Left forelimb (tissue), 1 donor: ENCODE data around the gene UBQLNL.

Source experiments
- DNase-seq: peaks from one replicate; pipeline ENCODE4 v3.0.0-alpha.2; 2018; ENCODE audit warnings: low spot score

The UBQLNL gene

GRCh38 chr11:5507177-5507932, 9.1 kb downstream of the UBQLNL start:
- no peak for DNase-seq

DNA sequence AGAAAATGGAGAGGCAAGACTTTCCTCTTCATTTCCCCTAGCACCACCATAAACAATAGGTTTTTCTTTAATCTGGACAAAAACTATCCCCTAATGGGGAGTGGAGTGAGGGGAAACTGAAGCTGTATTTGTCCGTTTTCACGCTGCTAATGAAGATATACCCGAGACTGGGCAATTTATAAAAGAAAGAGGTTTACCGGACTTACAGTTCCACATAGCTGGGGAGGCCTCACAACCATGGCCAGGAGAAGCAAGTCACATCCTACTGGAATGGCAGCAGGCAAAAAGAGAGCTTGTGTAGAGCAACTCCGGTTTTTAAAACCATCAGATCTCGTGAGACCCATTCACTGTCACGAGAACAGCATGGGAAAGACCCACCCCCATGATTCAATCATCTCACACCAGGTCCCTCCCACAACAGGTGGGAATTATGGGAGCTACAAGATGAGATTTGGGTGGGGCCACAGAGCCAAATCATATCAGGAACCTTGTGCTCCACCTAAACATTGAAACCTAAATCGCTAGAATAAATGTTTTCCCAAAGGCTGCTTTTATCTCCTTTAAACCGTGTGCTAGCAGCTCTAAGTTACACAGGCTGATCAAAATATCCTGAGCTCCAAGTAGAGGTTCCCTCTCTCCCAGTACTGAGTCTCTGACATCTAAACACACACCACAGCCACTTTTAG, 11.0 kb downstream of the UBQLNL start:
- no peak for DNase-seq

GRCh38 chr11:5504403-5504921, 12.0 kb downstream of the UBQLNL start:
- no peak for DNase-seq

GRCh38 chr11:5500393-5500801, 16.1 kb downstream of the UBQLNL start:
- no peak for DNase-seq

GRCh38 chr11:5499671-5500070, 16.8 kb downstream of the UBQLNL start:
- DNase-seq, result no peak

GRCh38 chr11:5489576-5490357, 26.7 kb downstream of the UBQLNL start:
- DNase-seq, result no peak

- DNase-seq, result no peak
Measured at GRCh38 chr11:5488798-5489399, 27.6 kb downstream of the UBQLNL start.

- no peak for DNase-seq
Measured at GRCh38 chr11:5488385-5488784, 28.1 kb downstream of the UBQLNL start, which contains the start of gene OR52D1. Gene OR52D1, plus strand, starts transcription at chr11:5488685. Its CDS starts 22 bp downstream, at chr11:5488707.

- DNase-seq, result no peak
Measured at GRCh38 chr11:5486421-5486820, 30.1 kb downstream of the UBQLNL start.

- no peak for DNase-seq
Measured at GRCh38 chr11:5486003-5486402, 30.5 kb downstream of the UBQLNL start.

GRCh38 chr11:5476186-5476819, 40.2 kb downstream of the UBQLNL start:
- no peak for DNase-seq

DNA sequence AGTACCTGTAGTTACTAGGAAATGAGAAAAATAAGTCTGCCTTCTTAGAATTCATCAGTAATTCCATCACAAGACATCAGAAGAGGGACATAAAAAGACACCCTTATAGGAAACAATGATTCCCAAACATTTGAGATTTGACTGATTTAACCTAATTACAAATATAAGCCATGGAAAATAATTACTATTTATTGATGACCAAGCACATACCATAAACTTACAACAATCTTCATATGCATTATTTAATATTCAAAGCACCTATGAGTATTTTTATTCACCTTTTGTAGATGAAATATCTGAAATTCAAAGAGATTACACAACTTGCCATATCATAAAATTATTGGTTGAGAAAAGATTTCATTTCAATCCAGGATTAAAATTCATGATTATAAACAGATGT, 42.6 kb downstream of the UBQLNL start:
- no peak for DNase-seq

DNA sequence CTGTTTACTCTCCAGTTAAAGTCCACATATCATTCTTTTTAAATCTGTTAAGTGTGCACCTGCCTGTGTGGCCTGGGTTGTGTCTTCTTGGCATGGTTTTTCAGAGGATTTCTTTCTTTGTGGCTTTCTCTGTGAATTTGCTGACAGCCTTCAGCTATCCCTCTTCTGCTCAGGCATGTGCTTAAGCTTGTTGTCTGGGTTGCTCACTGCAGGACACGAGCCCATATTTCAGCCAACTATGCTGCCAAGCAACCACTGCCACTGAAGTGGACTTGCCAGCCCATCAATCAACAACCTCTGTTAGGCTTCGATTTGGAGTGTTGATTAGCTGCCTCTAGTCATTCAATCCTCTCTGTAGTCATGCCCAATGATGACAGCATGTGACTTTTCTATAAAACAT, 49.0 kb downstream of the UBQLNL start:
- no peak for DNase-seq
